Upper lobe of left lung (tissue), 4 donors: Measurements from ENCODE around the gene CACNA2D4.

Experiments
- EP300 ChIP-seq, 4 donors: sonication (generic); formaldehyde crosslinking; IDR thresholded peaks; one replicate each; pipeline ENCODE4 v1.5.1; 2017; ENCODE audit warnings: antibody characterized with exemption in 4 of 4, control low read depth in 2 of 4
- TF ChIP-seq, protein P1 (sequence below), 6 experiments: fragments of 450-650 bp in 4 of 6; fragments of 200-600 bp in 2 of 6; sonication (generic) in 2 of 6; IDR thresholded peaks; one replicate each; pipeline ENCODE4 v1.5.1; 2016 to 2019; ENCODE audit warnings: antibody characterized with exemption in 6 of 6

DNA sequence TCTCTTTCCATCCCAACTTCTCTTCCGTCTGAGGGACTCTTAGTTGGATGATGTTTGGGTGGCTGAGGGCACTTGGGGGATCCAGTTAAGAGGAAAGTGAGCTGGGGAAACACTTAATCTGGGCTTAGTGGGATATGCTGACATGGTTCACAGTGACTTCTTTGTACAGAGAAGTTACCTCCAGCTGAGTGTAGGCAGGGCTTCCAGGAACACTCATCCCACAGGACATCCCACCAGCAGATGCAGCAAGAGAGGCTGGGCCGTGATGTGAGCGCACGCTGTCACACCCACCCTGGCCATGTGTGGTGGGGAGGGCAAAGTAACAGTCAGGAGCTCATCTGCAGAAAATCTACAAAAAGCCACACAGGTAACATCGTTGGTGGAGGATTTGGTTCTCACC lies 832 bp upstream of the CACNA2D4 start:
- TF ChIP-seq, protein P1, sequence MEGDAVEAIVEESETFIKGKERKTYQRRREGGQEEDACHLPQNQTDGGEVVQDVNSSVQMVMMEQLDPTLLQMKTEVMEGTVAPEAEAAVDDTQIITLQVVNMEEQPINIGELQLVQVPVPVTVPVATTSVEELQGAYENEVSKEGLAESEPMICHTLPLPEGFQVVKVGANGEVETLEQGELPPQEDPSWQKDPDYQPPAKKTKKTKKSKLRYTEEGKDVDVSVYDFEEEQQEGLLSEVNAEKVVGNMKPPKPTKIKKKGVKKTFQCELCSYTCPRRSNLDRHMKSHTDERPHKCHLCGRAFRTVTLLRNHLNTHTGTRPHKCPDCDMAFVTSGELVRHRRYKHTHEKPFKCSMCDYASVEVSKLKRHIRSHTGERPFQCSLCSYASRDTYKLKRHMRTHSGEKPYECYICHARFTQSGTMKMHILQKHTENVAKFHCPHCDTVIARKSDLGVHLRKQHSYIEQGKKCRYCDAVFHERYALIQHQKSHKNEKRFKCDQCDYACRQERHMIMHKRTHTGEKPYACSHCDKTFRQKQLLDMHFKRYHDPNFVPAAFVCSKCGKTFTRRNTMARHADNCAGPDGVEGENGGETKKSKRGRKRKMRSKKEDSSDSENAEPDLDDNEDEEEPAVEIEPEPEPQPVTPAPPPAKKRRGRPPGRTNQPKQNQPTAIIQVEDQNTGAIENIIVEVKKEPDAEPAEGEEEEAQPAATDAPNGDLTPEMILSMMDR (IDR thresholded peaks at IDR 0.05) = no peak
- TF ChIP-seq EP300 (IDR thresholded peaks at IDR 0.05) = no peak
